ENCODE data around the gene F2R. TPM values are rescaled to one million over a fixed set of nuclear protein-coding genes. Genes with fewer than 3 reads are reported as not detected.

F2R gene
- total RNA-seq, 6 experiments from 2014 or later, result 47.0 to 73.5 (median 65.5) TPM

DNA sequence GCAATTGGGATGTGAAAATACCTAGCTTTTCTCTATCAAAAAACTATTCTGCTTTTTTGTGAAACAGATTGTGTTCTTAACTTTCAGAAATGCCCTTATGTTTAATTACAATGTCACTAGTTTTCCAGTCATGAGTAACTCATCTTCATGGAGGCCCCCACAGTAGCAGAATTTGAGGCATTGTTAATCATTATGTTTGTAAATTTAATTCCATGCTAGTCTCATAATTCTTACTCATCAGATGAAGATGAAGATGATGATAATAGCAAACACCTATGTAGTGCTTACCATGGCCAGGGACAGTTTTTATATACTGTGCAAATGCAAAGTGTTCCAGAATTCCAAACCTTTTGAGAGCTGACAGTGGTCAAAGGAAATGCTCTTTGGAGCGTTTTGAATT is 27.7 kb upstream of the F2R start:
- H3K36me3 Mint-ChIP-seq (ENCODE audit: low read depth), result peaks cover 14% of the 10 kb centered on the region

GRCh38 chr5:76688836-76689235 is 27.1 kb upstream of the F2R start:
- Mint-ChIP-seq H3K27me3 (ENCODE audit: insufficient read depth) (peaks cover 2% of the 10 kb centered on the region), H3K4me1 (ENCODE audit: low read depth) (peaks cover 83% of the 10 kb centered on the region), H3K27ac (peak overlapping the region; percentile 90), H3K9me3 (no peaks in the 10 kb centered on the region), H3K36me3 (ENCODE audit: low read depth) (peaks cover 14% of the 10 kb centered on the region), H3K4me3 (peak overlapping the region; percentile 62)
- DNase-seq, result peak; percentile 69
- TF ChIP-seq, protein P1, sequence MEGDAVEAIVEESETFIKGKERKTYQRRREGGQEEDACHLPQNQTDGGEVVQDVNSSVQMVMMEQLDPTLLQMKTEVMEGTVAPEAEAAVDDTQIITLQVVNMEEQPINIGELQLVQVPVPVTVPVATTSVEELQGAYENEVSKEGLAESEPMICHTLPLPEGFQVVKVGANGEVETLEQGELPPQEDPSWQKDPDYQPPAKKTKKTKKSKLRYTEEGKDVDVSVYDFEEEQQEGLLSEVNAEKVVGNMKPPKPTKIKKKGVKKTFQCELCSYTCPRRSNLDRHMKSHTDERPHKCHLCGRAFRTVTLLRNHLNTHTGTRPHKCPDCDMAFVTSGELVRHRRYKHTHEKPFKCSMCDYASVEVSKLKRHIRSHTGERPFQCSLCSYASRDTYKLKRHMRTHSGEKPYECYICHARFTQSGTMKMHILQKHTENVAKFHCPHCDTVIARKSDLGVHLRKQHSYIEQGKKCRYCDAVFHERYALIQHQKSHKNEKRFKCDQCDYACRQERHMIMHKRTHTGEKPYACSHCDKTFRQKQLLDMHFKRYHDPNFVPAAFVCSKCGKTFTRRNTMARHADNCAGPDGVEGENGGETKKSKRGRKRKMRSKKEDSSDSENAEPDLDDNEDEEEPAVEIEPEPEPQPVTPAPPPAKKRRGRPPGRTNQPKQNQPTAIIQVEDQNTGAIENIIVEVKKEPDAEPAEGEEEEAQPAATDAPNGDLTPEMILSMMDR (IDR thresholded peaks at IDR 0.05), result no peak

More for the DNA sequence above, 27.7 kb upstream of the F2R start:
- peaks cover 83% of the 10 kb centered on the region for H3K4me1 Mint-ChIP-seq (ENCODE audit: low read depth)
- TF ChIP-seq, protein P1 (IDR thresholded peaks at IDR 0.05), result no peak
- DNase-seq, result no peak
- H3K27ac Mint-ChIP-seq, result peak overlapping the region; percentile 61
- H3K27me3 Mint-ChIP-seq (ENCODE audit: insufficient read depth), result peaks cover 2% of the 10 kb centered on the region
- peak overlapping the region; percentile 19; the same call in 1 of the 2 replicates for H3K4me3 Mint-ChIP-seq
- no peaks in the 10 kb centered on the region for H3K9me3 Mint-ChIP-seq

DNA sequence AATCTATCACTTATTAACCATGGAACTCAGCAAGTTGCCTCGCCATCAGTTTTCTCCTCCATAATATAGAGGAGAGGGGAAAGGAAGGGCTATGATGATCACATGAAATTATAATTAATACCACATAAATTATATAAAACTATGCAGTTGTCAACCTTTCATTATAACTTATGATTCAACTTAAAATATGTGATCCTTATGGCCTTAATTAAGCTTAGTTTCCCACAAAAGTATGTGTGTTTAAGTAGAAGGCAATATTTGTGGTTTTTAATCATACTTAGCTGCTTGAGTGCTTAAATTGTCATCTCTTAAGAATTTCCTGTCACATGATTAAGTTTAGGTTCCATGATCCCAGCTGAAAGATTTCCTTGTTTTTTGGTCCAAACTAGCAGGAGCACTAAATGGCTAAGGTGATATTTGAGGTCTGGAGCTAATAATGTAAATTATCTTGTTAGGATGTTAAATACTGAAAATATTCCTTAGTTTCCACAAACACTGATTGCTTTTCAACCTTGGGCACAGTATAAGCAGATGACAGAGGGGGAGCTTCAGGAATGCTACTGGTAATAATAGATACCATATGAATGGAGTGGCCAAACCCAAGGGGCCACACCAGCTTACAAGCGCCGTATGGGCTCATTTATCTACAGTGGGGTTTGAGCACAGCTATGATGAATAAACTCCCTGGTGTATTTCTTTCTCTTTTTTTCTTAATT is 26.4 kb upstream of the F2R start:
- H3K9me3 Mint-ChIP-seq, result no peaks in the 10 kb centered on the region
- peak overlapping the region; percentile 90 for H3K27ac Mint-ChIP-seq
- peaks cover 82% of the 10 kb centered on the region for H3K4me1 Mint-ChIP-seq (ENCODE audit: low read depth)
- H3K36me3 Mint-ChIP-seq (ENCODE audit: low read depth), result peaks cover 14% of the 10 kb centered on the region
- peaks cover 2% of the 10 kb centered on the region for H3K27me3 Mint-ChIP-seq (ENCODE audit: insufficient read depth)
- DNase-seq, result peak; percentile 94
- TF ChIP-seq, protein P1 (IDR thresholded peaks at IDR 0.05), result no peak
- H3K4me3 Mint-ChIP-seq, result peak overlapping the region; percentile 62

DNA sequence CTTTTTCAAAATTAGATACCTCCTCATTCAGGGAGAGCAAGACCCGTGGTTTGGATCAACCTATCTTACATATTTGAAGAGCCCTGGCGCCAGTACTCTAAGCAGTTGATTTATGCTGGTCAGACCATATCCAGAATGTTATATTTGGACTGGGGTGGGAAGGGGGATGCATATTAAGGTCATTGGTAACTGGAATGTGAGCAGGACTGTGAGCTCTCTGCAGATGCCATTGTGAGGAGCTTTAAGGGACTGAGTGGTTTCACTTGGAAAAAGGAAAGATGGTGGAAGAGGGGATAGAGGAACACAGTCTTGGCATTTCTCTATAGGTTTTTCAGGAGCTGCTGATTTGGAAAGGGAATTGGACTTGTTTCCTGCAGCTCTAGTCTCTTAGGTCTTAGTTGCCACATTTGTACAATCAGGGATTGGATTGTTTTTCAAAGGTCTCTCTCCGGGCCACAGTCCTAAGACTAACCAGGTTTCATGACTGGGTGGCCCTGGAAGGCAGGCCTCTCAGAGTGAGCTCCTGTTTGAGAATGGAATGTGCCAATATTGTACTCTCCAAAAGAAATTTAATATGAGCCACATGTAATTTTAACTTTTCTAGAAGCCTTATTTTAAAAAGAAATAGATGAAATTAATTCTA is 25.8 kb upstream of the F2R start:
- TF ChIP-seq, protein P1 (IDR thresholded peaks at IDR 0.05), result no peak
- peaks cover 81% of the 10 kb centered on the region for H3K4me1 Mint-ChIP-seq (ENCODE audit: low read depth)
- DNase-seq, result no peak
- H3K9me3 Mint-ChIP-seq, result no peaks in the 10 kb centered on the region
- H3K4me3 Mint-ChIP-seq, result peak overlapping the region; percentile 48
- H3K27me3 Mint-ChIP-seq (ENCODE audit: insufficient read depth), result no peaks in the 10 kb centered on the region; the same call in 1 of the 2 replicates
- peak overlapping the region; percentile 90 for H3K27ac Mint-ChIP-seq
- H3K36me3 Mint-ChIP-seq (ENCODE audit: low read depth), result peaks cover 10% of the 10 kb centered on the region

- TF ChIP-seq, protein P1 (IDR thresholded peaks at IDR 0.05), result no peak
- Mint-ChIP-seq H3K4me1 (ENCODE audit: low read depth) (peaks cover 79% of the 10 kb centered on the region), H3K27ac (peak overlapping the region; percentile 90), H3K4me3 (peak overlapping the region; percentile 58), H3K27me3 (ENCODE audit: insufficient read depth) (no peaks in the 10 kb centered on the region; the same call in 1 of the 2 replicates), H3K9me3 (no peaks in the 10 kb centered on the region), H3K36me3 (ENCODE audit: low read depth) (peaks cover 6% of the 10 kb centered on the region)
- peak; percentile 48 for DNase-seq
Measured at GRCh38 chr5:76690704-76691466, 25.0 kb upstream of the F2R start.
